ENCODE measurements around the gene LSP1. TPM values are rescaled to one million over a fixed set of nuclear protein-coding genes. Genes with fewer than 3 reads are reported as not detected.

LSP1 gene
- total and polyA plus RNA-seq, 2 of the 8 experiments (the other 6 are each of a cell fraction or from before 2014, with no cell fraction given) = 0.03 TPM; not detected in 1

DNA sequence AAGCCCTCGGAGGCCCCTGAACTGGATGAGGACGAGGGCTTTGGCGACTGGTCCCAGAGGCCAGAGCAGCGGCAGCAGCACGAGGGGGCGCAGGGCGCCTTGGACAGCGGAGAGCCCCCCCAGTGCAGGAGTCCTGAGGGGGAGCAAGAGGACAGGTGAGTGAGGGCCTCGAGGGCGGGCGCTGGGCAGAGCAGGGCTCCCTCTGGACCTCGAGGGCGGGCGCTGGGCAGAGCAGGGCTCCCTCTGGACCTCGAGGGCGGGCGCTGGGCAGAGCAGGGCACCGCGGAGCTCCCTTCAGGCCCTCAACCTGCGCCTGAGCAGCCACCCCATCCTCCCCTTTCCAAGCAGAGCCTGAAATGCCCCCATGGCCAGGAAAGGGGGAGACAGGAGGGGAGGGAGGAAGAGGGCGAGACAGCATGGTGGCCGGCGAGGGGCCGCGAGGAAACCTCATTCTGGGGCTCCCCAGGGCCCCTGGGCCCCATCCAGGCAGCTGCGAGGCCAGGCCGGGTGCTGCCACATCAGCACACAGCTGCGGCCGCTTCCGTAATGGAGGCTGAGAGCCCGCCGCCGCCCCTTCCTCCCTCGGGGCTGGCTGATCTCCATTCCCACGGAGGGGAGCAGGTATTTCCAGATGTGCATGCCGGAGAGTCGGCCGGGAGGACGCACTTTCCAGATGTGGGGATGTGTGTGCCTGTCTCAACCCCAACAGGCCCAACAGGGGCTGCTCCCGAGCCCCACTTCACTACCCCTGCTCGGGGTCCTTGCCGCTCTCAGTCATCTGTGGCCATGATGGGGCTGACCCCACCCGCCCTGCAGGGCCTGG lies 28.8 kb downstream of the LSP1 start (continued):
- TF ChIP-seq SP2 (IDR thresholded peaks at IDR 0.05; ENCODE audit: low read length) (no peak), PHF8 (conservative IDR thresholded peaks at IDR 0.05; ENCODE audit: low read depth, low read length) (no peak), USF2 (IDR thresholded peaks at IDR 0.05; ENCODE audit: low read length) (no peak), SUZ12 (IDR thresholded peaks at IDR 0.05; ENCODE audit: low read length) (no peak)

Measured in H1 (cell line).